ENCODE results near the gene SLC35B2. TPM values are rescaled to one million over a fixed set of nuclear protein-coding genes. Genes with fewer than 3 reads are reported as not detected.
A peak's percentile ranks its signal among the peaks of the same experiment; 100 is the strongest.

Gene SLC35B2
- total and polyA plus RNA-seq, 9 of the 15 experiments (the other 6 are each of a cell fraction or from before 2014, with no cell fraction given) = 14.5 to 59.1 (median 47.1) TPM

GRCh38 chr6:44219053-44219814 lies 38.1 kb downstream of the SLC35B2 start (continued):
- no peak for TF ChIP-seq GABPB2 (CRISPR knock-in tag; conservative IDR thresholded peaks at IDR 0.05)
- peak; percentile 50; the same call in 1 of the 2 replicates for TF ChIP-seq GABPA (tag; conservative IDR thresholded peaks at IDR 0.05; ENCODE audit: low read depth)
- TF ChIP-seq E2F6 (IDR thresholded peaks at IDR 0.05; ENCODE audit: borderline replicate concordance in 1 of 2, extremely low read depth in 1 of 2, insufficient read depth in 1 of 2, insufficient read length in 1 of 2, low read depth in 1 of 2, low read length in 1 of 2, poor library complexity in 1 of 2, severe bottlenecking in 1 of 2) = peak; percentile 43 to 84
- no peak for TF ChIP-seq ZNF431 (CRISPR knock-in tag; IDR thresholded peaks at IDR 0.05)
- peak; percentile 66 for TF ChIP-seq KAT2B (IDR thresholded peaks at IDR 0.05; ENCODE audit: low read depth, low read length)
- TF ChIP-seq MTA1 (IDR thresholded peaks at IDR 0.05; ENCODE audit: borderline replicate concordance) = no peak
- TF ChIP-seq ZNF449 (CRISPR knock-in tag; IDR thresholded peaks at IDR 0.05) = peak; percentile 69; the same call in 1 of the 2 replicates
- no peak for TF ChIP-seq HES1 (IDR thresholded peaks at IDR 0.05; ENCODE audit: low read depth)
- peak; percentile 72 to 83; a peak in 3 of 4 replicates for TF ChIP-seq UBTF (IDR thresholded peaks at IDR 0.05; ENCODE audit: borderline replicate concordance in 1 of 2, low read depth in 2 of 2, low read length in 2 of 2)
- peak; percentile 33; the same call in 1 of the 2 replicates for TF ChIP-seq ARID1B (IDR thresholded peaks at IDR 0.05)
- peak; percentile 13; the same call in 1 of the 2 replicates for TF ChIP-seq SIN3B (IDR thresholded peaks at IDR 0.05; ENCODE audit: low read depth)
- peak; percentile 92; the same call in 1 of the 2 replicates for TF ChIP-seq FOXK1 (CRISPR knock-in tag; IDR thresholded peaks at IDR 0.05; ENCODE audit: borderline replicate concordance)
- no peak for TF ChIP-seq AFF4 (CRISPR knock-in tag; IDR thresholded peaks at IDR 0.05)
- TF ChIP-seq XRCC5 (IDR thresholded peaks at IDR 0.05; ENCODE audit: low read depth, low read length) = peak; percentile 78; the same call in 1 of the 2 replicates
- no peak for TF ChIP-seq MAFG (tag; conservative IDR thresholded peaks at IDR 0.05)
- 0 out of 2 replicates have a peak, but pooled peaks have one; percentile 2 for TF ChIP-seq BHLHE40 (IDR thresholded peaks at IDR 0.05; ENCODE audit: low read length)

Data from K562 (cell line).